SK-N-SH treated with all-trans-retinoic acid at 6 μM for 48 hours (cell line): ENCODE results near the gene OXA1L.

Source experiments
- ATAC-seq: fragments of 200-7000 bp; cut with Tn5 transposase; 3 replicates; pipeline ENCODE4 v1.9.1; 2020; ENCODE audit warnings: mild to moderate bottlenecking, moderate library complexity
- ARNTL ChIP-seq: fragments of 450-650 bp; formaldehyde crosslinking; IDR thresholded peaks from 2 replicates; pipeline ENCODE4 v1.5.0; 2020; ENCODE audit warnings: low read depth, mild to moderate bottlenecking, moderate library complexity, borderline replicate concordance
- BACH2 ChIP-seq: fragments of 250-450 bp; sonication (Bioruptor Pico); IDR thresholded peaks from 2 replicates; pipeline ENCODE4 v1.9.0; 2021; ENCODE audit warnings: mild to moderate bottlenecking, borderline replicate concordance
- CREB5 ChIP-seq: fragments of 250-450 bp; sonication (Bioruptor Pico); IDR thresholded peaks from 2 replicates; pipeline ENCODE4 v1.5.1; 2020; ENCODE audit warnings: low read depth, mild to moderate bottlenecking, moderate library complexity
- CSDC2 ChIP-seq: fragments of 250-450 bp; sonication (Bioruptor Pico); IDR thresholded peaks from 2 replicates; pipeline ENCODE4 v1.5.0; 2020; ENCODE audit warnings: mild to moderate bottlenecking, moderate library complexity
- CSRNP3 ChIP-seq: fragments of 250-450 bp; sonication (Bioruptor Pico); IDR thresholded peaks from 2 replicates; pipeline ENCODE4 v1.5.1; 2021; ENCODE audit warnings: mild to moderate bottlenecking, moderate library complexity
- ESRRG ChIP-seq: fragments of 250-450 bp; sonication (Bioruptor Pico); IDR thresholded peaks from 2 replicates; pipeline ENCODE4 v1.6.1; 2021; ENCODE audit warnings: mild to moderate bottlenecking
- GLIS3 ChIP-seq: fragments of 250-450 bp; sonication (Bioruptor Pico); IDR thresholded peaks from 2 replicates; pipeline ENCODE4 v1.5.0; 2020; ENCODE audit warnings: mild to moderate bottlenecking, moderate library complexity
- ISL1 ChIP-seq: fragments of 250-450 bp; sonication (Bioruptor Pico); IDR thresholded peaks from 2 replicates; pipeline ENCODE4 v2.1.2; 2022; ENCODE audit warnings: mild to moderate bottlenecking, moderate library complexity
- OSR1 ChIP-seq: fragments of 250-450 bp; sonication (Bioruptor Pico); IDR thresholded peaks from 2 replicates; pipeline ENCODE4 v1.8.0; 2022; ENCODE audit warnings: moderate library complexity, mild to moderate bottlenecking, inconsistent platforms
- PATZ1 ChIP-seq: fragments of 250-450 bp; sonication (Bioruptor Pico); IDR thresholded peaks from 2 replicates; pipeline ENCODE4 v1.8.0; 2020; ENCODE audit warnings: mild to moderate bottlenecking, moderate library complexity, borderline replicate concordance
- POU6F1 ChIP-seq: fragments of 250-450 bp; sonication (Bioruptor Pico); IDR thresholded peaks from 2 replicates; pipeline ENCODE4 v1.8.0; 2021; ENCODE audit warnings: low read depth, mild to moderate bottlenecking, moderate library complexity, borderline replicate concordance
- PPARA ChIP-seq: fragments of 250-450 bp; sonication (Bioruptor Pico); IDR thresholded peaks from 2 replicates; pipeline ENCODE4 v1.5.0; 2020; ENCODE audit warnings: mild to moderate bottlenecking, borderline replicate concordance
- RARB ChIP-seq: fragments of 250-450 bp; sonication (Bioruptor Pico); IDR thresholded peaks from 2 replicates; pipeline ENCODE4 v1.8.0; 2021; ENCODE audit warnings: mild to moderate bottlenecking, moderate library complexity
- SNAI2 ChIP-seq: fragments of 250-450 bp; sonication (Bioruptor Pico); IDR thresholded peaks from 2 replicates; pipeline ENCODE4 v1.5.0; 2020; ENCODE audit warnings: mild to moderate bottlenecking, moderate library complexity
- TCF4 ChIP-seq: fragments of 250-450 bp; sonication (Bioruptor Pico); IDR thresholded peaks from 2 replicates; pipeline ENCODE4 v1.8.0; 2021; ENCODE audit warnings: mild to moderate bottlenecking, moderate library complexity, borderline replicate concordance
- TOX ChIP-seq: fragments of 250-450 bp; sonication (Bioruptor Pico); IDR thresholded peaks from 2 replicates; pipeline ENCODE4 v1.8.0; 2021; ENCODE audit warnings: mild to moderate bottlenecking, moderate library complexity, borderline replicate concordance
- ZC3H10 ChIP-seq: fragments of 250-450 bp; sonication (Bioruptor Pico); IDR thresholded peaks from 2 replicates; pipeline ENCODE4 v1.5.1; 2021; ENCODE audit warnings: mild to moderate bottlenecking, moderate library complexity
- ZFP30 ChIP-seq: fragments of 450-650 bp; formaldehyde crosslinking; IDR thresholded peaks from 2 replicates; pipeline ENCODE4 v1.5.0; 2022; ENCODE audit warnings: mild to moderate bottlenecking, moderate library complexity
- ZNF565 ChIP-seq: fragments of 450-650 bp; formaldehyde crosslinking; conservative IDR thresholded peaks from 2 replicates; pipeline ENCODE4 v1.5.0; 2020; ENCODE audit warnings: low read depth, mild to moderate bottlenecking, moderate library complexity
- ZNF70 ChIP-seq: fragments of 450-650 bp; formaldehyde crosslinking; IDR thresholded peaks from 2 replicates; pipeline ENCODE4 v1.5.0; 2020; ENCODE audit warnings: mild to moderate bottlenecking, moderate library complexity
- ZNF8 ChIP-seq: fragments of 450-650 bp; formaldehyde crosslinking; IDR thresholded peaks from 2 replicates; pipeline ENCODE4 v1.5.0; 2020; ENCODE audit warnings: mild to moderate bottlenecking, moderate library complexity
- TF ChIP-seq, protein P1 (sequence below): fragments of 250-450 bp; sonication (Bioruptor Pico); IDR thresholded peaks from 2 replicates; pipeline ENCODE4 v1.5.0; 2020; ENCODE audit warnings: mild to moderate bottlenecking, moderate library complexity

OXA1L gene

GRCh38 chr14:22814373-22814772 lies 47.9 kb downstream of the OXA1L start:
- no peak for TF ChIP-seq ZNF565
- no peak for TF ChIP-seq ZNF70 (CRISPR knock-in tag)
- no peak for TF ChIP-seq ARNTL (CRISPR knock-in tag)
- no peak for TF ChIP-seq TCF4 (CRISPR knock-in tag)
- TF ChIP-seq ZC3H10 (CRISPR knock-in tag): no peak
- TF ChIP-seq ISL1: no peak
- no peak for TF ChIP-seq CSRNP3 (CRISPR knock-in tag)
- no peak for TF ChIP-seq PATZ1 (CRISPR knock-in tag)
- no peak for TF ChIP-seq SNAI2 (CRISPR knock-in tag)
- no peak for TF ChIP-seq BACH2
- no peak for TF ChIP-seq OSR1
- TF ChIP-seq, all 23 proteins: peak for 0
- ATAC-seq: no peak

DNA sequence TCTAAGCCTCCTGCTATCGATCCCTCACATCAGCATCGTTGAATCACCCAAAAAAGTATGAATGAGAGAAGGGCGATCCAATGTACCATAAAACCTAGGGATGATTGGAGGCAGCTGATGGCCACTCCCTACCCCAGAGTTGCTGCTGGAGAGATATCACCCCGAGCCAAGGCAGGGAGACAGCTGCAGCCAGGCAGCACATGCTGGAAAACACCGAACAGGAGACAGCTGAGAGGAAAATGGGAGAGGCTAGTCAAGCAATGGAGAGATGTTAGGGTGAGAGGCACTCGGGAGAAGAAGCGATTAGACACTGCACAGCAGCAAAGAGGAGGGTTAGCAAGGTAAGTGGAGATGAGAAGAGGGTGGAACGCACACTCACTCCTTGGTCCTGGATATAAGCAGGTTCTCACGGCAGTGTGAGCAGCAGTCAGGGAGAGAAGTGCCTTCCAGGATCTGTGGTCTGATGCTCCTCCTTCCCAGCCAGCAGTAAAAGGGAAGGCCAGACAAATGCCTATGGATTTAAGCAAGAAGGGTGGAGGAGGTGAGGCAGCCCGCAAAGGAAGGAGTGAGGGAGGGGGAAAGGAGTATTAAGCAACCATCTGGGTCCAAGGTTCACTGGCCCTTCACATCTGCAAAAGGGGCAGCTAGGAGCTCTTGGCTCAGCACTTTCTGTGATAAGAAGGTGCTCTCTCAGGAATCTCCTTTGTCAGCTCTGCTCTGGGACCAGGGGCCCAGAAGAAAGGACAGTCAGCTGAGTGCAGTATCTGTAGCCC lies 48.6 kb downstream of the OXA1L start, which contains the start of gene SLC7A7:
Gene SLC7A7, minus strand, starts transcription at position 495 of the 773 bp plus-strand sequence. CDS start 2,037 bp downstream, outside the sequence.
- ATAC-seq: no peak
- no peak for TF ChIP-seq TCF4 (CRISPR knock-in tag)
- TF ChIP-seq TOX: no peak
- TF ChIP-seq ZNF70 (CRISPR knock-in tag): no peak
- TF ChIP-seq RARB (CRISPR knock-in tag): no peak
- TF ChIP-seq ZNF565: no peak
- no peak for TF ChIP-seq ESRRG (CRISPR knock-in tag)
- no peak for TF ChIP-seq BACH2
- no peak for TF ChIP-seq CREB5 (CRISPR knock-in tag)
- TF ChIP-seq CSRNP3 (CRISPR knock-in tag): no peak
- no peak for TF ChIP-seq GLIS3
- TF ChIP-seq, protein P1, sequence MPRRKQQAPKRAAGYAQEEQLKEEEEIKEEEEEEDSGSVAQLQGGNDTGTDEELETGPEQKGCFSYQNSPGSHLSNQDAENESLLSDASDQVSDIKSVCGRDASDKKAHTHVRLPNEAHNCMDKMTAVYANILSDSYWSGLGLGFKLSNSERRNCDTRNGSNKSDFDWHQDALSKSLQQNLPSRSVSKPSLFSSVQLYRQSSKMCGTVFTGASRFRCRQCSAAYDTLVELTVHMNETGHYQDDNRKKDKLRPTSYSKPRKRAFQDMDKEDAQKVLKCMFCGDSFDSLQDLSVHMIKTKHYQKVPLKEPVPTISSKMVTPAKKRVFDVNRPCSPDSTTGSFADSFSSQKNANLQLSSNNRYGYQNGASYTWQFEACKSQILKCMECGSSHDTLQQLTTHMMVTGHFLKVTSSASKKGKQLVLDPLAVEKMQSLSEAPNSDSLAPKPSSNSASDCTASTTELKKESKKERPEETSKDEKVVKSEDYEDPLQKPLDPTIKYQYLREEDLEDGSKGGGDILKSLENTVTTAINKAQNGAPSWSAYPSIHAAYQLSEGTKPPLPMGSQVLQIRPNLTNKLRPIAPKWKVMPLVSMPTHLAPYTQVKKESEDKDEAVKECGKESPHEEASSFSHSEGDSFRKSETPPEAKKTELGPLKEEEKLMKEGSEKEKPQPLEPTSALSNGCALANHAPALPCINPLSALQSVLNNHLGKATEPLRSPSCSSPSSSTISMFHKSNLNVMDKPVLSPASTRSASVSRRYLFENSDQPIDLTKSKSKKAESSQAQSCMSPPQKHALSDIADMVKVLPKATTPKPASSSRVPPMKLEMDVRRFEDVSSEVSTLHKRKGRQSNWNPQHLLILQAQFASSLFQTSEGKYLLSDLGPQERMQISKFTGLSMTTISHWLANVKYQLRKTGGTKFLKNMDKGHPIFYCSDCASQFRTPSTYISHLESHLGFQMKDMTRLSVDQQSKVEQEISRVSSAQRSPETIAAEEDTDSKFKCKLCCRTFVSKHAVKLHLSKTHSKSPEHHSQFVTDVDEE (CRISPR knock-in tag): no peak
- no peak for TF ChIP-seq ZNF8

GRCh38 chr14:22819151-22819988 lies 52.9 kb downstream of the OXA1L start:
- ATAC-seq: peak; percentile 62
- no peak for TF ChIP-seq ZNF70 (CRISPR knock-in tag)
- TF ChIP-seq, protein P1 (CRISPR knock-in tag): no peak
- no peak for TF ChIP-seq ZNF8
- TF ChIP-seq PPARA (CRISPR knock-in tag): no peak
- no peak for TF ChIP-seq POU6F1 (CRISPR knock-in tag)
- no peak for TF ChIP-seq ESRRG (CRISPR knock-in tag)
- TF ChIP-seq ZFP30 (CRISPR knock-in tag): no peak
- no peak for TF ChIP-seq CSDC2 (CRISPR knock-in tag)
- TF ChIP-seq RARB (CRISPR knock-in tag): no peak
- TF ChIP-seq ZNF565: no peak
- TF ChIP-seq ARNTL (CRISPR knock-in tag): no peak
- no peak for TF ChIP-seq TOX
